GM12878 (cell line): ENCODE data around the gene CD3E. TPM values are rescaled to one million over a fixed set of nuclear protein-coding genes. Genes with fewer than 3 reads are reported as not detected.

Source experiments
- ATAC-seq: fragments of 200-7000 bp; cut with Tn5 transposase; 3 replicates; pipeline ENCODE4 v1.9.1; 2020; ENCODE audit warnings: mild to moderate bottlenecking, moderate library complexity
- BruUV-seq: library from RNA; stranded (reverse); fragments of 400-500 nt; replicated peaks from 2 replicates; lab custom pipeline; 2021; lab: Mats Ljungman, UMichigan
- CTCF ChIA-PET: fragments of 300-600 bp; sonication (Branson Sonifier 250); formaldehyde crosslinking; extraction: SDS; loops from one replicate; lab custom pipeline; 2021; ENCODE audit warnings: inconsistent platforms; lab: Yijun Ruan, JAX
- POLR2A ChIA-PET: fragments of 350-600 bp; formaldehyde crosslinking; extraction: SDS; loops from one replicate; lab custom pipeline; 2021; ENCODE audit warnings: inconsistent platforms; lab: Charles Lee
- RAD21 ChIA-PET: fragments of 300-600 bp; sonication (Branson Sonifier 250); formaldehyde crosslinking; loops from one replicate; lab custom pipeline; 2023; ENCODE audit warnings: antibody characterized with exemption; ENCODE audit not compliant: unreplicated experiment; lab: Charles Lee
- SMC1A ChIA-PET: fragments of 300-600 bp; sonication (Branson Sonifier 250); formaldehyde crosslinking; loops from one replicate; lab custom pipeline; 2023; ENCODE audit not compliant: unreplicated experiment, uncharacterized antibody; lab: Charles Lee
- DNase-seq: peaks from one replicate; pipeline ENCODE4 v3.0.0-alpha.2; 2011; ENCODE audit warnings: low read depth, low spot score
- FAIRE-seq: peaks from 3 replicates; lab custom pipeline; 2011; peaks lifted over from hg19 to GRCh38; lab: Jason Lieb, UNC
- H2AFZ ChIP-seq: 2 replicates; pipeline ENCODE4 v1.6.0; 2011; ENCODE audit warnings: low read depth, low read length, control low read depth; ENCODE audit not compliant: control insufficient read depth
- H3K27ac ChIP-seq: 2 replicates; pipeline ENCODE4 v1.5.1; 2011; ENCODE audit warnings: control low read depth; ENCODE audit not compliant: control insufficient read depth, insufficient read depth
- H3K27me3 ChIP-seq, 2 experiments: replicated peaks in 1 of 2; 2 replicates each; pipeline versions ENCODE4 v1.6.0 to v1.6.1; 2011; ENCODE audit warnings: low read length in 1 of 2; ENCODE audit not compliant: control insufficient read depth in 2 of 2, insufficient read depth in 2 of 2
- H3K36me3 ChIP-seq, 2 experiments: 2 replicates each; pipeline ENCODE4 v1.5.1; 2011; ENCODE audit warnings: low read length in 1 of 2; ENCODE audit not compliant: control insufficient read depth in 2 of 2, insufficient read depth in 2 of 2
- H3K4me1 ChIP-seq: 2 replicates; pipeline ENCODE4 v1.6.1; 2011; ENCODE audit warnings: mild to moderate bottlenecking, low read length, moderate library complexity, mixed read lengths; ENCODE audit not compliant: control insufficient read depth, insufficient read depth
- H3K4me2 ChIP-seq: 2 replicates; pipeline ENCODE4 v1.6.0; 2011; ENCODE audit warnings: control low read depth; ENCODE audit not compliant: control insufficient read depth, insufficient read depth
- H3K4me3 ChIP-seq: fragments of 200-600 bp; sonication (generic); 2 replicates; pipeline ENCODE4 v1.5.1; 2016
- H3K79me2 ChIP-seq: 2 replicates; pipeline ENCODE4 v1.6.0; 2011; ENCODE audit warnings: low read length; ENCODE audit not compliant: control insufficient read depth, insufficient read depth
- H3K9ac ChIP-seq: 2 replicates; pipeline ENCODE4 v1.8.0; 2011; ENCODE audit warnings: low read length, control low read depth, mixed read lengths; ENCODE audit not compliant: control insufficient read depth, insufficient read depth
- H3K9me3 ChIP-seq: replicated peaks from 3 replicates; pipeline ENCODE4 v1.5.1; 2011; ENCODE audit warnings: mild to moderate bottlenecking, low read length; ENCODE audit not compliant: control insufficient read depth, insufficient read depth
- H4K20me1 ChIP-seq: 2 replicates; pipeline ENCODE4 v1.6.0; 2011; ENCODE audit not compliant: control insufficient read depth, insufficient read depth
- ATF7 ChIP-seq: fragments of 450-650 bp; IDR thresholded peaks from 2 replicates; pipeline ENCODE4 v1.6.1; 2016; ENCODE audit warnings: low read depth, mild to moderate bottlenecking
- BCL11A ChIP-seq: IDR thresholded peaks from 2 replicates; pipeline ENCODE4 v1.6.1; 2011; ENCODE audit warnings: low read depth, low read length
- BHLHE40 ChIP-seq, 2 experiments: fragments of 450-650 bp in 1 of 2; IDR thresholded peaks; 2 replicates each; pipeline ENCODE4 v1.6.1; 2011 to 2017; ENCODE audit warnings: low read depth in 2 of 2, borderline replicate concordance in 1 of 2, improper control_type of control experiment in 1 of 2, low read length in 1 of 2, mild to moderate bottlenecking in 1 of 2
- CEBPZ ChIP-seq: fragments of 150-350 bp; IDR thresholded peaks from 2 replicates; pipeline ENCODE4 v1.6.1; 2016; ENCODE audit warnings: low read depth, low read length
- CHD2 ChIP-seq: IDR thresholded peaks from 2 replicates; pipeline ENCODE4 v1.6.1; 2011; ENCODE audit warnings: low read depth, low read length, improper control_type of control experiment, borderline replicate concordance
- EZH2 ChIP-seq: IDR thresholded peaks from 2 replicates; pipeline ENCODE4 v1.6.1; 2012; ENCODE audit warnings: low read depth, mild to moderate bottlenecking, control low read depth, inconsistent platforms, low read length, borderline replicate concordance; ENCODE audit not compliant: control insufficient read depth
- IKZF1 ChIP-seq: fragments of 450-650 bp; conservative IDR thresholded peaks from 2 replicates; pipeline ENCODE4 v1.6.1; 2017; ENCODE audit warnings: antibody characterized with exemption, mild to moderate bottlenecking
- POU2F2 ChIP-seq: IDR thresholded peaks from 3 replicates; pipeline ENCODE4 v1.6.1; 2011; ENCODE audit warnings: low read depth, mild to moderate bottlenecking, low read length, borderline replicate concordance
- RB1 ChIP-seq: fragments of 450-650 bp; formaldehyde crosslinking; IDR thresholded peaks from 2 replicates; pipeline ENCODE4 v1.6.1; 2017; ENCODE audit warnings: mild to moderate bottlenecking, borderline replicate concordance
- REST ChIP-seq: IDR thresholded peaks from 2 replicates; pipeline ENCODE4 v1.6.1; 2012; ENCODE audit warnings: mild to moderate bottlenecking, low read depth, low read length
- SMARCA5 ChIP-seq: fragments of 450-650 bp; IDR thresholded peaks from 2 replicates; pipeline ENCODE4 v1.6.1; 2017; ENCODE audit warnings: mild to moderate bottlenecking
- SP1 ChIP-seq: IDR thresholded peaks from one replicate; pipeline ENCODE4 v1.6.1; 2011; ENCODE audit warnings: low read depth, low read length
- SRF ChIP-seq, 2 experiments: IDR thresholded peaks; 2 replicates each; pipeline ENCODE4 v1.6.1; 2011; ENCODE audit warnings: low read depth in 2 of 2, low read length in 2 of 2, mild to moderate bottlenecking in 1 of 2, moderate library complexity in 1 of 2
- STAT1 ChIP-seq: fragments of 450-650 bp; conservative IDR thresholded peaks from 2 replicates; pipeline ENCODE4 v1.6.1; 2014; ENCODE audit warnings: antibody characterized with exemption, mild to moderate bottlenecking
- TAF1 ChIP-seq: IDR thresholded peaks from 2 replicates; pipeline ENCODE4 v1.6.1; 2011; ENCODE audit warnings: mild to moderate bottlenecking, low read depth, low read length, borderline replicate concordance
- ZNF274 ChIP-seq: IDR thresholded peaks from one replicate; pipeline ENCODE4 v1.8.0; 2011; ENCODE audit not compliant: insufficient read length, insufficient read depth
- WGBS: methylation state at CpG from one replicate; pipeline ENCODE4 v1.1.6; 2016; ENCODE audit warnings: low lambda C conversion rate; ENCODE audit not compliant: insufficient replicate concordance, insufficient coverage; ENCODE audit errors: missing lambda C conversion rate; 5-methylcytosine and 5-hydroxymethylcytosine counted together
- in situ Hi-C: fragments of 300-500 bp; cut with MboI; formaldehyde crosslinking; loops from 9 replicates; pipeline ENCODE4 v1.14.3; 2018; ENCODE audit warnings: mixed read lengths
- intact Hi-C: fragments of 100-400 bp; cut with micrococcal nuclease; formaldehyde crosslinking; loops from one replicate; pipeline ENCODE4 v1.14.2; 2022; ENCODE audit not compliant: unreplicated experiment
- polyA plus RNA-seq, 11 experiments: library from polyadenylated mRNA; depleted of rRNA in 4 of 11; unstranded in 6 of 11; stranded (reverse) in 5 of 11; fragments of >200 nt; fragmentation: Nextera tagmentation in 4 of 11; fragmentation: Illumina TruSeq in 1 of 11; extraction: Ambion mirVana in 4 of 11; extraction: Trizol in 1 of 11; gene quantifications; 1 replicate in 1 of 11; 2 replicates in 10 of 11; pipeline versions ENCODE4 v1.2.1 to v1.2.3, GENCODE V29; 2011 to 2016; ENCODE audit warnings: inconsistent platforms in 2 of 11, missing spikeins in 2 of 11, low read depth in 1 of 11
- total RNA-seq, 4 experiments: library from RNA; depleted of rRNA in 3 of 4; stranded (reverse); fragments of >200 nt in 3 of 4; fragmentation: Illumina TruSeq in 1 of 4; extraction: Trizol in 1 of 4; gene quantifications; 2 replicates each; pipeline versions ENCODE4 v1.2.1 to v1.2.3, GENCODE V29; 2013 to 2021

CD3E gene
- total and polyA plus RNA-seq, 10 of the 15 experiments (the other 5 are each of a cell fraction or from before 2014, with no cell fraction given), result 0.10 to 17.3 (median 3.8) TPM

DNA sequence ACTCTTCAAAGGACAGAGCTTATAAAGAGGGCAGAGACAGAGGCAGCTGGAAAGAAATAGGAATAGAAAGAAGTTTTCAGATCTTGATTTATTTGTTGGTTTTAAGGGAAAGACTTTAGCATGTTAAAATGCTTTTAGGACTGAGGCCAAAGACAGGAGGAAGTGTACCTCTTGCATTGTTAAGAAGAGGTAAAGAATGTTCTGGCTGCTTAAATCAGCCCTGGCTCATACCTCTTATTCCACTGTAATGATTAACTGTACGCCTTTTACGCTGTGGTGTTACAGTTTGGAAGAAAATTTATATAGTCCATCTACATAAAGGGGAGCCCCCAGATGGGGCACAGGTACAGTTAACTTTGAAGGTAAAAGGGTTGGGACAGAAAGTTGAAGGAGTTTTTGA is 30.3 kb upstream of the CD3E start:
- 87% methylated on average over 2 of the region's 2 CpGs for WGBS
- no peak overlapping the region for H3K27ac ChIP-seq
- ChIA-PET SMC1A (no interaction called here), CTCF (no interaction called here), RAD21 (no interaction called here), POLR2A (no interaction called here)
- DNase-seq (no peak), ATAC-seq (no peak), FAIRE-seq (no peak)
- H2AFZ ChIP-seq, result no peak overlapping the region
- H3K9ac ChIP-seq, result no peak overlapping the region
- intact Hi-C loops, result no loop called here
- H3K4me2 ChIP-seq, result no peak overlapping the region
- no peaks in the 10 kb centered on the region for H4K20me1 ChIP-seq
- no TSS peak for BruUV-seq
- no peaks in the 10 kb centered on the region for H3K79me2 ChIP-seq
- no peaks in the 10 kb centered on the region for H3K9me3 ChIP-seq
- no peak for TF ChIP-seq CHD2
- no peak for TF ChIP-seq CEBPZ
- TF ChIP-seq SRF (IDR thresholded peaks at IDR 0.05; ENCODE audit: low read depth in 2 of 2, low read length in 2 of 2), result no peak
- TF ChIP-seq BHLHE40 (IDR thresholded peaks at IDR 0.05; ENCODE audit: borderline replicate concordance in 1 of 2, low read depth in 2 of 2, low read length in 1 of 2), result no peak
- TF ChIP-seq EZH2, result no peak
- no peak for TF ChIP-seq IKZF1
- TF ChIP-seq STAT1, result no peak
- no peak for TF ChIP-seq ZNF274
- no peak for TF ChIP-seq BCL11A
- TF ChIP-seq ATF7, result no peak
- no peak for TF ChIP-seq TAF1
- TF ChIP-seq SP1, result no peak
- no peak for TF ChIP-seq RB1
- no peak for TF ChIP-seq SMARCA5
- TF ChIP-seq POU2F2, result no peak
- TF ChIP-seq REST, result no peak
- TF ChIP-seq, all 136 proteins: peak for 0
- Histone ChIP-seq H3K4me1 (peaks cover 4% of the 10 kb centered on the region; the same call in 1 of the 2 replicates), H3K36me3 (no peaks in the 10 kb centered on the region), H3K27me3 (no peaks in the 10 kb centered on the region), H3K4me3 (no peak overlapping the region)
- in situ Hi-C loops, result no loop called here
